Activated gamma-delta T cell (primary cell): ENCODE results near the gene GALNT1.
A peak's percentile ranks its signal among the peaks of the same experiment; 100 is the strongest.
"Not testable (repeated sequence)": the region's sequence is repeated elsewhere in the genome, so short reads cannot be mapped to it uniquely, and the experiment has no call there.

Experiments used
- DNase-seq: peaks from one replicate; lab custom pipeline; 2025; lab: John Stamatoyannopoulos, UW
- total RNA-seq, 2 donors: gene quantifications; one replicate each; lab custom pipeline; 2026; lab: John Stamatoyannopoulos, UW

The GALNT1 gene
- 128 to 156 reads per million in 2 donors for total RNA-seq

DNA sequence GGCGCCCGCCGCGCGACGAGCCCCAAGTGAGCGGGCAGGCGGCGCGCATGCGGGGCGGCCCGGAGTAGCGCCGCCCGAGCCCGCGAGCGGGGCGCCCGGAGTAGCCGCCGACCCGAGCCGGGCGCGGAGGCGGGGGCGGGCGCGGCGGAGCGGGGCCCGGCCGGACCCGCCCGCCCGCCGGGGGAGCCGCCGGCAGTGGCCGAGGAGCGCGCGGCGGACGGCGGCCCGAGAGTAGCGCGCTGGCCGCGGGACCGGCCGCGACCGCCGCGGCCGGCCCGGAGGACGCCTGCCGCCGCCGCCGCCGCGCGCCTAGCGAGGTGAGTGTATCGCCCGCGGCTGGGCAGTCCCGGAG lies at the start of gene GALNT1:
TSS of gene GALNT1 (plus strand) at position 195 of the 352 bp plus-strand sequence. CDS start 72,923 bp downstream, outside the sequence.
- DNase-seq: no peak

DNA sequence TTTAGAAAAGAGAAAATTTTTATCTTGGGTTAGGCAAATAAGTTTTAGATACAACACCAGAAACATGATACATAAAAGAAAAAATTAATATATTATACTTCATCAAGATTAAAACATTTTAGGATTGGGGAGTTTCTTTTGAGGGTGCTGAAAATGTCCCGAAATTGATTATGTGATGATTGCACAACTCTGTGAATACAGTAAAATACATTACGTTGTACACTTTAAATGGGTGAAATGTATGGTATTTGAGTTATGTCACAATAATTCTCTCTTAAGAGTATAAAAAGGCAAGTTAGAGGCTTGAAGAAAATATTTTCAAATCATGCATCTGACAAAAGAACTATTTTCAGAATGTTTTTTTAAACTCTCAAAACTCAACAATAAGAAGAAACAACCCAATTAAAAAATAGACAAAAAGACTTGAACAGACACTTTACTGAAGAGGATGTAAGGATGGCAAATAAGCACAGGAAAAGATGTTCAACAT lies 47.6 kb upstream of the GALNT1 start:
- no peak for DNase-seq

DNA sequence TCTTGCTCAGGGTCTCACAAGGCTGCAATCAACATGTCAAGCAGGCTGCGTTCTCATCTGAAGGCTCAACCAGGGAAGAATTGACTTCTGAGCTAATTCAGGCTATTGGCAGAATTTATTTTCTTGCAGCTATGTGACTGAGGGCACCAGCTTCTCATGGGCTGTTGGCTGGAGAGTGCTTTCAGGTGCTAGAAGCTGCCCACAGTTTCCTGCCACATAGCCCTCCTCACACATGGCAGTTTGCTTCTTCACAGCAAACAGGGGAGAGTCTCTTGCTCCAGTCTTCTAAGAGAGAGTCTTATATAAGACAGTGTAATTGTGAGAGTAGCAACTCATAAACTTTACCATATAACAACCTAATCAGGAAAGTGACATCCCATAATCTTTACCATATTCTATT lies 46.2 kb upstream of the GALNT1 start:
- no peak for DNase-seq

DNA sequence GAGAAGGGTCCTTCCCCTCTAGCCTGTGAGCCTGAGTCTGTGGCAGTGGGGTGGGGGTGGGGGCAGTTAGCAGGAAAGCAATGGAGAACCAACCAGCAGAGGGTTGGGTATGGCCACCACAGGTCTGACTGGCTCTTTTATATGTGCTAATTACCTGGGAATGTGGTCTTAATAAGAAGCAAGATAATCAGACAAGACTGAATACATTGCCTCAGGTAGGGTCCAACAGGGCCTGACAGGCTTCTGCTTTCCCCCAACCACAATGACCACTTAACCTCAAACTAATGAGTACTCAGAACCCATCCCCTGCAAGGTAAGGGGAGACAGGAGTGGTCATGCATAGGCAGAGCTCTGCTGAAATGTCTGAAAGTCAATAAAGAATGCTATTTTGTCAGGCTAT lies 39.2 kb upstream of the GALNT1 start:
- DNase-seq: no peak

DNA sequence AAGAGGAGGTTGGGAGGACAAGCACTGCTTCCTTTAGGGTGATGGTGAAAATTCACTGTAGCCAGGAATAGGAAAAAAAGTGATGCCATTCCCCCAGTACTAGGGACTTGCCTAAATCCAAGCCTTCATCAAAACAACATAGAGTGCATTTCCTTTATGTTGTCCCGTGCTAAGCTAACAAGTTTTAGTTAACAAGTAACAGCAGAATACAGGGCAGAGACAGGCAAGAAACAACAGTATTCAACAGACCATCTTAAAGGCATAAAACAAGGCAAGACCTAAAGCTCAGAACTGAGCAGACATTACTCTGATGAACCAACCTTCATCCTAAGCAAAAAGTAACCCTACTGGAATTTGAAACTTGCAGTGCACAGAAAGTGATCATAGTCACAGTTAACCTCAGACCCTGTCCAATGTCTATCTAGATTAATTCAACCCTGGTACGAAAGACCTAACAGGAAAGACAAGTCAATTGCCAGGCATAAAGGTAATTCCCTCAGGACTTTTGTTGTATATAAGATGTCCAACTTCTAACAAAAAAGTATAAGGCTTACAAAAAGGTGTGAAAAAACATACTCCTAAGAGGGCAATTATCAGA lies 34.4 kb upstream of the GALNT1 start:
- DNase-seq: no peak

DNA sequence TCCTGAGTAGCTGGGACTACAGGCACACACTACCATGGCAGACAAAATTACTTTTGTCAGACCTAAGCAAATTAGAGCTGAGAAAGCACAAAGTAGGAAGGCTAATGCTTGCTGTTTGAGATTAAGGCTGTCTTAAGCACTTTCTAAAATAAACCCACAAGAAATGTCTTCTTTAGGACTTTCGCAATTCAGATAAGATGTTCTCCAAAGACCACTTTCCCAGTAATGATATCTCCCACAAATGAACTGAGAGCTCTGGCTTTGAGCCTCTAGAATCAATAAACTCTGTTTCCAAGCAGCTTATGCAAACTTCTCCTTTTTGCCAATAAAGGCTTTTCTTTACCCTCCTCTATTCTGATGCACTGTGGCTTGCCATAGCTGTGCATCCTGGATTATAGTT lies 32.0 kb upstream of the GALNT1 start:
- DNase-seq: no peak

DNA sequence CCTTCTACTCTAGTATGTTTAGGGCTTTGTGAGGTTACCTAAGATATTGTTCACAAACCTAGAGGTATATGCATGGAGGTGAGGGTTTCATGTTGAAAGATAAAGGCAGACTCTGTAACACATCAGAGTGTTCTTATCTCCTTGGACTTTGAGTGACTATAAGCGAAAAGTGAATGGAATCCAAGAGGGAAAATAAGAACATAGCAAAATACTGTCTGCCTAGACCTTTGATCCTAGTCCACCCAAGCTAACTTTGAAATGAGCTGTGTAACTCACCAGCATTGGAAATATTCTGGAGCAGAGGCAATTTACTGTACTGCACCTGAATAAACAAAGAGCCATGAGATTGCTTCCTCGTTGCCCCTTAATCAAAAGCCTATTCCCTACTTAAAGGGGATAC lies 28.2 kb upstream of the GALNT1 start:
- no peak for DNase-seq

DNA sequence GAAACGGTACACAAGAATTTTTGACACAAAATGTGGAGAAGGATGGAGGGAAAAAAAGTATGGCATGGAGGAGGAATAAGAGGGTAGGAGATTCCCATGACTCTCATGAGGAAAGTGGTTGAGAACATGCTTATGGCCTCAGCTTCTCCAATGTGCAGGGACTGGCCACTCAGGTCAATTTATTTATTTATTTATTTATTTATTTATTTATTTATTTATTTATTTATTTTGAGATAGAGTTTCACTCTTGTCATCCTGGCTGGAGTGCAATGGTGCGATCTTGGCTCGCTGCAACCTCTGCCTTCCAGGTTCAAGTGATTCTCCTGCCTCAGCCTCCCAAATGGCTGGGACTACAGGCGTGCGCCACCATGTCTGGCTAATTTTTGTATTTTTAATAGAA lies 26.0 kb upstream of the GALNT1 start:
- not testable (repeated sequence) for DNase-seq

DNA sequence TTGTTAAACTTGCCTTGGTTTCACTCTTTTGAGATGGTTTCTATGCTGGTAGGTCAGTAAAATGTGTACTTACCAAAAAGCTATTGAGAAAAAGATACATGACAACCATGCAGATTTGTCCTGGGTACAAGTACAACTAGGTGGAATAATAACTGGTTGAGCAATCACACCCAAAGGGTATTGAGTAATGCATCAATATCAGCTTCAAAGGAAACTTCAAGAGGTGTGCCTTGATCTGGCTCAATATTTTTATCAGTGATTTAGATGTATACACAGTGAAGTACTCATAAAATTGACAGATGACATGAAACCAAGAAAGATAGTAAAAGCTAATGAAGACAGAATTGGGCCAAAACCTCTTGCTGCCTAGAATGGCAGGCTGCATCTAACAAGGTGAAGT lies 21.7 kb upstream of the GALNT1 start:
- DNase-seq: no peak

DNA sequence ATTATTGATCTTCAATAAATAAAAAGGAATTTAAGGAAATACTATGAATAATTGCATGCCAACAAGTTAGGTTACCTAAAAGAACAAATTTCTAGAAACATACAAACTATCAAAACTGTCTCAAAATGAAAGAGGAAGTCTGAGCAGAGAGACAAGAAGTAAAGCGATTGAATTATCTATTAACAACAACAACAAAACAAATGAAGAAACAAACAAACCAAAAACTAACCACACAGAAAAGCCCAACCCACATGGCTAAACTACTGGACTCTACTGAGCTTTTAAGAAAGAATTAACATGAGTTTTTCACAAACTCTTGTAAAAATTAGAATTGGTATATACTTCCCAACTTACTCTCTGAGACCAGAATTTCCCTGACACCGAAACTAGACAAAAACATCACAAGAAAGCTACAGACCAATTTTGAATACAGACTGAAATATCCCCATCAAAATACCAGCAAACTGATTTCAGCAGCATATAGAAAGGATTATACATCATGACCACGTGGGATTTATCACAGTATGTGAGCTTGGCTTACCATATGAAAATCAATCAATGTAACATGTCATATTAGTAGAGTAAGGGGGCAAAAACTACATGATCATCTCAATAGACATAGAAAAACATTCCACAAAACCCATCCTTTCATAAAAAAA lies 16.6 kb upstream of the GALNT1 start:
- no peak for DNase-seq

DNA sequence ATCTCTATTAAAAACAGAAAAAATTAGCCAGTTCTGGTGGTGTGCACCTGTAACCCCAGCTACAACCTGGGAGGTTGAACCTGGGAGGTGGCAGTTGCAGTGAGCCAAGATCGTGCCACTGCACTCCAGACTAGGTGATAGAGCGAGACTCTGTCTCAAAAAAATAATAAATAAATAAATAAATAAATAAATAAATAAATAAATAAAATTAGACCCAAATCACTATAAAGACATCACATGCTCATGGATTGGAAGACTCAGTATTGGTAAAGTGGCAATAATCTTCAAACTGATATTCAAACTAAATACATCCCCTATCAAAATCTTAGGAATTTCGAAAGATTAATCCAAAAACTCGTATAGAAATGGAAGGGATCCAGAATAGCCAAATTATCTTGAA lies 15.5 kb upstream of the GALNT1 start:
- no peak for DNase-seq

DNA sequence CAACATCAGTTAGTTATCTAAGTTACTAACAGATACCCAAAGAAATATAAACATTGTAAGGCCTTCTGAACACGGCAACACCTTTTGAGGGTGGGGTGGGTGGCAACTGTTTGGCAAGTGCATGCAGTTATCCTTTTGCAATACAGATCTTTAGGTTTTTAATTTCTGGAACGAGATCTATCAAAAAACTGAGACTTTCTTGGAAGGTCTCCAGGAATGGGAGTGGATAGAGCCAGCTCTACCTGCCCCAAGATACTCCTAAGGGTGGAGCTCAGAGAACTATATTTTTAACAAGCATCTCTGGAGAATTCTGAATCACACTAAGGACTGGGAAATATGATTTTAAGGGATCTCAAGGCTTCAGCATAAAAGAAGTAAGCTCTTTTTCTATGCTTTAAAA lies 11.4 kb upstream of the GALNT1 start:
- no peak for DNase-seq

DNA sequence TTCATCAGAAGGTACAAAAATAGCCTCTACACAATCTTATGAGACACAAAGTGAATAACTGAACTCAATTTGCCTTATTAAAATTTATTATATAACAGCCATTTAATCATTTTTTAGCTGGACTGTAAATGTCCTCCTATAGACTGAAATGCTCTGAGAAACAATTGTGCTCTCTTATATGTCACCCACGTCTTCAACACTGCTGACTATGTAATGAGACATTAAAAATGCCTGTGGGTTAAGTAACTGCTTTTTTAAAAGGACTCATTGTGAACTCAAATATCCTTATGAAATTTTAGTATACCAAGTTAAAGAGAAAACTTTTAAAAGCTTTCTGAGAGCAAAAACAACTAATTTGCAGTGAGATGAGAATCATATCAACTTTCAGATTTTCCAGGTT lies 10.4 kb upstream of the GALNT1 start:
- no peak for DNase-seq

DNA sequence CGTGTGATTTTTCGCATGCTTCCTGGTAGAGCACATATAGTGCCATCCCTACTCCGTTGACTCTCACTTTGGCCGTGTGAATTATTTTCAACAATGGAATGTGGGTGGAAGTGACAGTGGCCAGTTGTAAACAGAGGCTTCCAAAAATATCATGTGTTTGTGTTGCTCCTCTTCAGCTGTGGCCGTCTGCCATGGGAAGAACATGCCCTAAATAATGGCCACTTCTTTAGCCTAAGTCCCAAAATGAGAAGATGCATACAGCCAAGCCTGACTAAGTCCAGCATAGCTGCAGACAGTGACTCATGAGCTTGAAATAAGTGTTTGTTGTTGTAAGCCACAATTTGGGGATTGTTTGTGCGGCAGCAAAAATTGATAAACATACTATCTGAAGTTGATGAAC lies 8.9 kb upstream of the GALNT1 start:
- no peak for DNase-seq

DNA sequence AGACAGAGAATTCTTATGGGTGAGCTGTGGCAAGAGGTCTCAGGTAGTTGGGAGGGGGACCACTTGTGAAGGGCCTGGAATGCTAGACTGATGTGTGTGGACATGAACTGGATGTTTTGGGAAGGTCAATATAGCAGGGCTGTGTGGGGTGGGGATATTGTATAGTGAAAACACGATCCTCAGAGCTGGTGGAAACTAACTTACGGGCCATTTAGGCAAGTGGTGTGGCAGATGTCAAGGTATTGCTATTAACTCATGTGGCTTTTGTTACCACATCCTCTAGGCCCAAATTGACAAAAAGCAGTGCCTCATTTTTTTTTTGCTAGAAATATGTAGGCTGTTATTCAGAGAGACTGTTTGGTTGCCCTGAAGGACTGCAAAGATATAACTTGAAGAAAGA lies 8.0 kb upstream of the GALNT1 start:
- DNase-seq: no peak

DNA sequence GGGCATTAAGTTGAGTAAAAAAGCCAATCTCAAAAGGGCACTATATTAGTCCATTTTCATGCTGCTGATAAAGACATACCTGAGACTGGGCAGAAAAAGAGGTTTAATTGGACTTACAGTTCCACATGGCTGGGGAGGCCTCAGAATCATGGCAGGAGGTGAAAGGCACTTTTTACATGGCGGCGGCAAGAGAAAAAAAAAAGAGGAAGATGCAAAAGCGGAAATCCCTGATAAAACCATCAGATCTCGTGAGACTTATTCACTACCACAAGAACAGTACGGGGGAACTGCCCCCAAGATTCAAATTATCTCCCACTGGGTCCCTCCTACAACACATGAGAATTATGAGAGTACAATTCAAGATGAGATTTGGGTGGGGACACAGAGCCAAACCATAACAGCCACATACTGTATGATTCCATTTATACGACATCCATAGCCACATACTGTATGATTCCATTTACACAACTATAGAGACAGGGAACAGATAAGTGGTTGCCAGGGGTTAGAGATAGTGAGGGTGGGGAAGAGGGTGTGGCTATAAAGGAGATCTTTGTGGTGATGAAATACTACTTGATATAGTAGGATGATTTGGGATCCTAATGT lies 5.2 kb upstream of the GALNT1 start:
- not testable (repeated sequence) for DNase-seq

DNA sequence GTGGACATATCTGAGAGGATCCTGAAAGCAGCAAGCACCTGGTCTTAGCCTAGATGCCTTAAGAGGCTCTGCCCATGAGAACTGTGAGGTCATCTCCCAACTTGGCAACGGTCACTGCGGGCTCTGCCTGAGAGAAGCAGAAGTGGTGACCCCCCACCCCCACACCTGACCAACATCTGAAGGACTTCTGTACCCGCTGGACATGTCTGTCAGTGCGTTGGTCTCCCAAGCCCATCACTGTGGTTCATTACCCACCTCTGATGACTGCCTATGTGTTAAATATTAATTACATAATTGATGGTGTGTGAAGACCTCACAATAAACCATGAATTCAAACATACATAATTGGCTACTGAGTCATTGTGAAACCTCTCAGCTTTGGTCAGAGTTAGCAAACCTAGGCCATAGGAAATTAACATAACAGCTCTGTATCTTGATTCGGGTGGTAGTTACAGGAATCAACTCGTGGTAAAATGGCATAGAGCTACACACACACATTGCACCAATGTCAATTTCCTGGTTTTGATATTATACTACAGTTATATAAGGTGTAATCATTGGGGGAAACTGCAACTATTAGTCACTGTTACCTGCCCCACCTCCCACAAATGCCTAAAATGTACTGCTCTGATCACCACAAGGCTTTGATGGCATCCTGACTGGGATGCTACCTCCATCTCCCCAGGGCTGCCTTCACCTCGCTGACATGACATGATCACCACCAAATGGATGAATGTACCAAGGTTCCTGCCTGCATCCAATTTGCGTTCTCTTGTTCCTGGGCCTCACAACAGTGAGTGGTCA lies 4.3 kb upstream of the GALNT1 start:
- DNase-seq: no peak

DNA sequence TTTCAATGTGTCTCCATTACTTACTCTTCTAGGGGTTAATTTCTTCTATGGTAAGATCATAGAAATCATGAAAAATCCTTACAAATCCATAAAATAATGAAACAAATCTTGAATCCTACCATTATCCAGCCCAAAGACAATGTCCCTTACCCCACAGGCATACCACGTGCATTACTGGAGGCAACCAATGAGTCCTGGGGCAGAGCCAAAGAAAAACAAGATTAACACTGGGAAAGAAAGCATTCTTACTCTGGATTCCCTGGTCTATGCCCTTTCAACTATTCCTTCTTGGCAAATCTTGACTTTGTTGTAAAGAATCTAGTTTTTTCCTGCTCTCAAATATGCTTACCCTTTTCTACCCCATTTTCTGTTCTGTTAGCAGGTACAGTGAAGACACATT lies 3.1 kb upstream of the GALNT1 start:
- DNase-seq: no peak

DNA sequence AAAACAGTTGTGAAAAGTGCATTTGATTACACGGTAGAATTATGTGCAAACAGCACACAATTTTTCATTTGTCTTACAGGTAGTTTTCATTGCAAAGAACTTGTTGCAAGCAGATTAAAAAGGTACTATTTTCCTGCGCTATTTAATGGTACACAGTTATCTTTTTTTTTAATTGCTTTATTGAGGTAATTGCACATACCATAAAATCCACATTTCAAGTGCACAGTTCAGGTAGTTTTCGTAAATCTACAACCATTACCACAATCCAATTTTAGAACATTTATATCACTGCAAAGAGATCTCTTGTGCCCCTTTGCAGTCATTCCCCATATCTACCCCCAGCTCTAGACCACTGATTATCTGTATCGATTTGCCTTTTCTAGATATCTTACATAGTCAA lies 2.6 kb upstream of the GALNT1 start:
- no peak for DNase-seq

DNA sequence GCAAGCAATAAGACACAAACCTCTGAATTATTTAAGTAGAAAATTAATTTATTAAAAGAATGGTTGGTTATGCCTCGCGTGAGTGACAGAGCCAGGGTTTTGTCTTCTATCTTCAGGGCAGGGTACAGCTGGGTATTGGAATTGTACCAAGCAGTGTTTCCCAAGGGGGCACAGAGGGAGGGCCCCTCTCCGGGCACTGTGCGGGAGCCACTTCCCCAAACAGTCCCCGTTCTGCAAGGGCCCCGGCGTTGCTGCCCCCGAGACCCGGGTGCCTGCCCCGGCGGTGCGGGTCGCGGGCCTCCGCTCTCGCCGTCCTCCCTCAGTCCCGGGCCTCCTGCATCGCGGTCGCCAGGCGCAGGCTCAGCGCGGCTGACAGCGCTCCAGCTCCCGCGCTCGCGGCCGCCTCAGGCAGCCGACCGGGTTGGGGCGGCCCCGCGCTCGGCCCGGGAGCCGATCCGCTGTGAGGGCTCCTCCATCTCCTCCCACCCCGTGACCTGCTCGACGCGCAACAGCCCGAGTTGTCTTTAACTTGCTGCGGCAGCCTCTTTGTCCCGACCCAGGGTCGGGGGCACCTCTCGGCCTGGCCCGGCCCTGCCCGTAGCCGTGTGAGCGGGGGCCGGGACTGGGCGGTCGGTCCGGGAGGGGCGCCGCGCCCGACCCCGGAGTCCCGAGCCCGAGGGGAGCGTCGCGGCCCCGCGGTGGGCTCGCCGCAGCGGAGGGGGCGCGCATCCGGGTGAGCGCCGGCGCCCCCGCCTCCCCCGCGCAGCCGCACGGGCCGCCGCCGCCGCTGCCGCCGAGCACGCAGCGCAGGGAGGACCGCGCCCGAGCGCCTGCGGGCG lies 620 bp upstream of the GALNT1 start:
- peak; percentile 50 for DNase-seq

DNA sequence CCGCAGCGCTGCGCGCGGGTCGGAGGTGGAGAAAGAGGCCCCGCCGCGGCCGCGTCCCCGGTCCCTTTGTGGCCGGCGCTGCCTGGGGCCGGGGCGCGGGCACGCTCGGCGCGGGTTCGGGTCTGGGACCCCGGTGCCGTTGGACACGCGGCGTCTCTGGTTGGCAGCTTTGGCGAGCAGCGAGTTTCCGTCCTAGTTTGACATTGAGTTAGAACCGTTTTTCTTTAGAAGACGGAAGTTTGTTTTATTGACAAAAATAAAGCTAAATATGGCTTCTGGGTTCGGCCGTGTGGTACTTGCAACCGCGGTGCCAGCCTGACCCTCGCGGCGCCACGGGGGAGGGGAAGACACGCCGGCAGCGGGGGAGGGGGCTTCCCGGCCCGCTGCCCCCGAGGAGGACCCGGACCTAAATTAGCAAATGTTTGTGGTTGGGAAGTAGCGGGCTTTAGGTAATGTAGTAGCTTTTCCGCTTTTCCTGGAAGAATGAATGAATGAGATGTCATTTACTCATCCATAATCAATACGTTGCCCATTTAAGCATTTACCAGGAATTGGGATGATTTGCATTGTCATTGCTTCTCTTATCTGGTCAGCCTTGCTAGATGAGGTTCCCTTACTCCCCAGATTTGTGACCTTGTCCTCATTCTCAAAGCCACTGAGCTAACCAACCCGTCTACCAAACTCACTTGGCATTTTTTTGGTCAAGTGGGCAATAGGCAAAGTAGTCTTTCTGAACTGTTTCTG lies 530 bp downstream of the GALNT1 start:
- DNase-seq: peak; percentile 15
